Endodermal cell (in vitro differentiated cells): ENCODE results near the gene MOB1B. TPM values are rescaled to one million over a fixed set of nuclear protein-coding genes. Genes with fewer than 3 reads are reported as not detected.

Experiments used
- DNase-seq: peaks from one replicate; pipeline ENCODE4 v3.0.0-alpha.2; 2017
- H3K27ac ChIP-seq: 2 replicates; pipeline ENCODE4 v1.5.1; 2013; ENCODE audit warnings: mild to moderate bottlenecking, low read depth, low read length, moderate library complexity
- H3K27me3 ChIP-seq: 2 replicates; pipeline ENCODE4 v1.6.1; 2013; ENCODE audit warnings: mild to moderate bottlenecking, low read length, moderate library complexity; ENCODE audit not compliant: insufficient read depth, control insufficient read depth, poor library complexity, severe bottlenecking
- H3K36me3 ChIP-seq: 2 replicates; pipeline ENCODE4 v1.7.0; 2013; ENCODE audit warnings: mild to moderate bottlenecking, low read length, moderate library complexity; ENCODE audit not compliant: control insufficient read depth, insufficient read depth
- H3K4me1 ChIP-seq: one replicate; pipeline ENCODE4 v1.7.0; 2013; ENCODE audit warnings: low read length; ENCODE audit not compliant: control insufficient read depth, insufficient read depth
- H3K4me3 ChIP-seq: 2 replicates; pipeline ENCODE4 v1.5.1; 2013; ENCODE audit warnings: mild to moderate bottlenecking, low read length, moderate library complexity
- H3K9ac ChIP-seq: 2 replicates; pipeline ENCODE4 v1.6.1; 2013; ENCODE audit warnings: mild to moderate bottlenecking, low read length, moderate library complexity; ENCODE audit not compliant: poor library complexity, severe bottlenecking; ENCODE audit errors: extremely low read depth
- H3K9me3 ChIP-seq: 2 replicates; pipeline ENCODE4 v1.6.1; 2013; ENCODE audit warnings: mild to moderate bottlenecking, low read length, moderate library complexity; ENCODE audit not compliant: control insufficient read depth
- H3K27ac Mint-ChIP-seq: 2 replicates; pipeline ENCODE4 v1.8.0; 2020; ENCODE audit warnings: mixed read lengths
- H3K27me3 Mint-ChIP-seq: 2 replicates; pipeline ENCODE4 v1.8.0; 2021; ENCODE audit warnings: mild to moderate bottlenecking, mixed read lengths; ENCODE audit not compliant: insufficient read depth
- H3K36me3 Mint-ChIP-seq: 2 replicates; pipeline ENCODE4 v1.8.0; 2020; ENCODE audit warnings: low read depth, mixed read lengths
- H3K4me1 Mint-ChIP-seq: 2 replicates; pipeline ENCODE4 v1.8.0; 2020; ENCODE audit warnings: mixed read lengths
- H3K4me3 Mint-ChIP-seq: 2 replicates; pipeline ENCODE4 v1.8.0; 2020; ENCODE audit warnings: mild to moderate bottlenecking, moderate library complexity, mixed read lengths
- H3K9me3 Mint-ChIP-seq: 2 replicates; pipeline ENCODE4 v1.8.0; 2020; ENCODE audit warnings: mild to moderate bottlenecking, mixed read lengths
- CTCF ChIP-seq: fragments of 200-600 bp; sonication (generic); conservative IDR thresholded peaks from 2 replicates; pipeline ENCODE4 v1.5.0; 2021; ENCODE audit warnings: antibody characterized with exemption, mild to moderate bottlenecking
- WGBS, 2 experiments: methylation state at CpG; one replicate each; pipeline versions ENCODE4 v1.1.5 to v1.1.7; 2013; ENCODE audit warnings: missing lambda C conversion rate in 2 of 2, mixed read lengths in 1 of 2; ENCODE audit not compliant: insufficient coverage in 1 of 2, insufficient read length in 1 of 2; 5-methylcytosine and 5-hydroxymethylcytosine counted together
- total RNA-seq, 2 donors: library from RNA; stranded (reverse); fragmentation: NEBNext Ultra II Directional in 1 of 2; extraction: Animal tissue kit (Norgen Biotek cat#: 25700) in 1 of 2; gene quantifications; 2 replicates in 1 of 2; 3 replicates in 1 of 2; pipeline ENCODE4 v1.2.1, GENCODE V29; 2021

The MOB1B gene
- total RNA-seq, 2 donors from 2014 or later = 28.7 to 30.5 TPM

- Histone ChIP-seq H3K36me3 (peaks cover 15% of the 10 kb centered on the region), H3K4me3 (no peak overlapping the region), H3K27me3 (no peaks in the 10 kb centered on the region), H3K27ac (no peak overlapping the region), H3K9ac (no peak overlapping the region), H3K9me3 (peaks cover 10% of the 10 kb centered on the region), H3K4me1 (no peaks in the 10 kb centered on the region)
- no peak for TF ChIP-seq CTCF
- Mint-ChIP-seq H3K9me3 (peaks cover 16% of the 10 kb centered on the region), H3K36me3 (peaks cover 34% of the 10 kb centered on the region), H3K4me3 (no peak overlapping the region), H3K27ac (no peak overlapping the region), H3K4me1 (no peaks in the 10 kb centered on the region), H3K27me3 (no peaks in the 10 kb centered on the region)
- 97 to 98% methylated on average over 11 to 14 of the region's 14 CpGs for WGBS, 2 experiments
- DNase-seq = no peak
Measured at GRCh38 chr4:70915036-70915815, 13.1 kb downstream of the MOB1B start.

- Histone ChIP-seq H3K4me3 (no peak overlapping the region), H3K4me1 (no peaks in the 10 kb centered on the region), H3K27ac (no peak overlapping the region), H3K9ac (no peak overlapping the region), H3K9me3 (peaks cover 18% of the 10 kb centered on the region), H3K36me3 (peaks cover 15% of the 10 kb centered on the region), H3K27me3 (no peaks in the 10 kb centered on the region)
- H3K4me1 Mint-ChIP-seq = no peaks in the 10 kb centered on the region
- WGBS, 2 experiments = 83 to 100% methylated on average over 2 to 8 of the region's 8 CpGs
- no peak for TF ChIP-seq CTCF
- peaks cover 41% of the 10 kb centered on the region for H3K36me3 Mint-ChIP-seq
- no peak for DNase-seq
- no peak overlapping the region for H3K4me3 Mint-ChIP-seq
- no peaks in the 10 kb centered on the region for H3K27me3 Mint-ChIP-seq
- H3K27ac Mint-ChIP-seq = no peak overlapping the region
- peaks cover 22% of the 10 kb centered on the region for H3K9me3 Mint-ChIP-seq
Measured at GRCh38 chr4:70915874-70916559, 13.8 kb downstream of the MOB1B start.

- H3K4me1 ChIP-seq = no peaks in the 10 kb centered on the region
- DNase-seq = no peak
- H3K27ac Mint-ChIP-seq = no peak overlapping the region
- peaks cover 27% of the 10 kb centered on the region for H3K9me3 Mint-ChIP-seq
- TF ChIP-seq CTCF = no peak
- peaks cover 20% of the 10 kb centered on the region for H3K9me3 ChIP-seq
- no peak overlapping the region for H3K4me3 Mint-ChIP-seq
- H3K36me3 ChIP-seq = no peaks in the 10 kb centered on the region
- no peak overlapping the region for H3K27ac ChIP-seq
- no peaks in the 10 kb centered on the region for H3K27me3 Mint-ChIP-seq
- no peak overlapping the region for H3K9ac ChIP-seq
- peak overlapping the region; percentile 56 for H3K4me3 ChIP-seq
- peaks cover 21% of the 10 kb centered on the region for H3K36me3 Mint-ChIP-seq
- H3K27me3 ChIP-seq = no peaks in the 10 kb centered on the region
- H3K4me1 Mint-ChIP-seq = peaks cover 24% of the 10 kb centered on the region
Measured at GRCh38 chr4:70920592-70920991, 18.4 kb downstream of the MOB1B start.
